HG03103 (cell line): ENCODE results near the gene RND2.

Experiments used
- ATAC-seq: cut with Tn5 transposase; IDR thresholded peaks from one replicate; pipeline ENCODE4 v1.9.1; 2021; ENCODE audit warnings: low read depth; ENCODE audit not compliant: unreplicated experiment

The RND2 gene

DNA sequence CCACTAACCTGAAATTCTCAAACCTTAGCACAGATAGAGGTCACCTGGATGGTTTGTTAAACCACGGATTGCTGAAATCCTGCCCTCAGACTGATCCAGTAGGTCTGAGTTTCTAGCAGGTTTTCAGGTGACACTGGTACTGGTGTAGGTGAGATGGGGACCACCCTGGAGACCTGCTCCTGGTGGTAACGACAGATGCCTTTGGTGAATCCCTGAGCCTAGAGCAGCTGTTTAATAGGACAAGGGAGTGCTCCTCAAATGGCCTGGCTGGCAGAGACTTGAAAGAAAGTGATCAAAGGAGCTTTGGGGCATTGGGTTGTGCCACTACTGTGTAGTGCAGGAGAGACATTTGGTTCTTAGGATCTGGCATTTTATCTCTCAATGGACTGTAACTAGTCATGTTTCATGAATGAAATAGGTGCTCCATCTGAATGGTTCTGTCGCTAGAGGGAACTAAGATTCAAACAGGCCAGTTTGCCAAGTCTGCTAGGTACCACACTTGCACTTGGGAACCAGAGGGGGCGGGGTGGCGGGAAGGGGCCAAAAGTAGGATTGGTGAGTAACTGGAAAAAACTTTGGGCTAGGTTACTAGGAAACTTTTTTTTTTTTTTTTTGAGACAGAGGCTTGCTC, 21.4 kb upstream of the RND2 start:
- no peak for ATAC-seq

DNA sequence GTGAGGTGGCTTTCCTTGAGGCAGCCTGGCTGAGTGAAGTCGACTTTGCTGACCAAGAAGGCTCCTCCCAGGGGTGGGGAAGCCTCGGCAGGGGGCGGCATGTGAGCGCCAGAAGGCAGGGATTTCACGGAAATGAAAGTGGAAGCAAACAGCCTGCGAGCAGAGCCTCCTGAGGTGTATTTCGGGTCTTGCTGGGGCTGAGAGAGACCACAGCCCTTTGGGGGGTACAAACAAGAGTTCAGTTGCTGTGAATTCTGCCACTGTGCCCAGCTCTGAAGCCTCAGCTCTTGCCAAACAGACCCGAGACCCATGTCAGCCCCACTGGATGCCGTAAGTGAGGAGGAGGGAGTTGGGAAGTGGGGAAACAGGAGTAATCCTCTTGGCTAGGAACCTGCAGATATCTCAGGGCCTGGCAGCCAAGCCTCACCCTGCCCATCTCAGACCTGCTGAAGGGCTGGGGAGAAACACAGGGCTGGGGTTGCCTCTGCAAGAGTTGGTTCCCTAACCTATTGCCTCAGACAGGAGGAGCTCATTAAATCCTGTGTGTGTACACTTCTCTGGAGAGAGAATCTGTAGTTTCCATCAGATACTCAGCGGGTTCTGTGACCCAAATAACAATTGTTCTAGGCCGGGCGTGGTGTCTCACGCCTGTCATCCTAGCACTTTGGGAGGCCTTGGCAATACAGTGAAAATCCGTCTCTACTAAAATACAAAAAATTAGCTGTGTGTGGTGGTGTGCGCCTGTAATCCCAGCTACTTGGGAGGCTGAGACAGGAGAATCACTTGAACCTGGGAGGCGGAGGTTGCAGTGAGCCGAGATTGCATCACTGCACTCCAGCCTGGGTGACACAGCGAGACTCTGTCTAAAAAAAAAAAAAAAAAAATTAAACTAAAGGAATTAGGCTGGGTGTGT, 18.1 kb upstream of the RND2 start, which contains the start of gene IFI35:
Gene IFI35 (plus strand): TSS at position 146 of the 913 bp plus-strand sequence. CDS start 164 bp downstream, at position 310.
- no peak for ATAC-seq

DNA sequence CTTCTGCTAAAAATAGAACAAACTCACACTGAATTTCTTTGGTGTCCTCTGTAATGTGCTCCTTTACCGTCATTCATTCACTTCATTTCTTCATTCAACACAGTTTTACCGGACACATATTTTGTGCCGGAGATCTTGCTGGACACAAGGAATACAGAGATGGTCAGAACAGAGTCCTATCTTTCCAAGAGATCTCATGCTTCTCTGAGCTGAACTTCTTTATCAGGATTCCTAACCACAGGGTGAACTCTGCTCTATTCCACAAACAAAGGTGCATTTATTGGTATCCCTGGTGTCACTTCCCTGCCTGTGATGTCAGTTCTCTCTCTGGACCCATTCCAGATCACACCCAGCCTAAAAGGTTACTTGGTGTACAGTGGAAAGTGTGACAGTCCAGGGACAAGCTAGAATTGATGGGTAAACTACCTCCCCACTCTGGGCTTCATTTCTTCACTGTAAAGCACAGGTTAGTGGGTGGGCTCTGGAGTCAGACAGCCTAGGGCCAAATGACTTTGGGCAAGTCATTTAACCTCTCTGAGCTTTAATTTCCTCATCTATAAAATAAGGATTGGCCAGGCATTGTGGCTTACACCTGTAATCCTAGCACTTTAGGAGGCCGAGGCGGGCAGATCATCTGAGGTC, 14.2 kb upstream of the RND2 start:
- ATAC-seq = no peak

DNA sequence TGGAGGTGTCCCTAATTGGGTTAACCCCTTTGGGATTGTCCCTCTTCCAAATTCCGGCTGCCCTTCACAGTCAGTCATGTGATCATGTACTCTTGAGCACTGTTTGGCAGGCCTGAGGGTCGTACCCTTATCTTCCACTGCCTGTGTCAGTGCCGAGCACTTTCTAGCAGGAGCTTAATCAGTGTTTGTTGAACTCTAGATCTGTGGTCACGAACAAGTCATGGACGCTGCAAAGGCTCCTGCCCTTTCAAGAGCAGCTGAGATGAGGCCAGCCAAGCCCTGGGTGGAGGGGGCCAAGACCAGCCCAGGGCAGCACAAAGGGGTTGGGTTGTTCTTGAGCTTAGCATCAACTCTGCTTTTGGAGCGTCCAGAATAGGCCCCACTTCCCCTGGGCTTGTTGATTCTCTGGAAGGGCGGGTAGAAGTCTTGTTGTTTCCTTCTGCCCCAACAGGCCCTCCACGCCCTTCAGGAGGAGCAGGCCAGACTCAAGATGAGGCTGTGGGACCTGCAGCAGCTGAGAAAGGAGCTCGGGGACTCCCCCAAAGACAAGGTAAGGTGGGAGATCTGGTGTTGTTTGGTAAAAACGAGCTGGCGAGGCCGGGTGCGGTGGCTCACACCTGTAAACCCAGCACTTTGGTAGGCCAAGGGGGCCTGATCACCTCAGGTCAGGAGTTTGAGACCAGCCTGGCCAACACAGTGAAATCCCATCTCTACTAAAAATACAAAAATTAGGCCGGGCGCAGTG, 13.1 kb upstream of the RND2 start:
- ATAC-seq = no peak

DNA sequence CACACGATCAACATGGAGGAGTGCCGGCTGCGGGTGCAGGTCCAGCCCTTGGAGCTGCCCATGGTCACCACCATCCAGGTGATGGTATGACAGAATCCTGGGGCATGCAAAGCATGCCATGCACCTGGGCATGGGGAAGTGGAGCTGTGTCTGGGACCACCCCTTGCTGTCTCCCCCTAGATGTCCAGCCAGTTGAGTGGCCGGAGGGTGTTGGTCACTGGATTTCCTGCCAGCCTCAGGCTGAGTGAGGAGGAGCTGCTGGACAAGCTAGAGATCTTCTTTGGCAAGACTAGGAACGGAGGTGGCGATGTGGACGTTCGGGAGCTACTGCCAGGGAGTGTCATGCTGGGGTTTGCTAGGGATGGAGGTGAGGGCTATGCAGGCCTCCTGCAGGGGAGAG, 11.7 kb upstream of the RND2 start:
- no peak for ATAC-seq

DNA sequence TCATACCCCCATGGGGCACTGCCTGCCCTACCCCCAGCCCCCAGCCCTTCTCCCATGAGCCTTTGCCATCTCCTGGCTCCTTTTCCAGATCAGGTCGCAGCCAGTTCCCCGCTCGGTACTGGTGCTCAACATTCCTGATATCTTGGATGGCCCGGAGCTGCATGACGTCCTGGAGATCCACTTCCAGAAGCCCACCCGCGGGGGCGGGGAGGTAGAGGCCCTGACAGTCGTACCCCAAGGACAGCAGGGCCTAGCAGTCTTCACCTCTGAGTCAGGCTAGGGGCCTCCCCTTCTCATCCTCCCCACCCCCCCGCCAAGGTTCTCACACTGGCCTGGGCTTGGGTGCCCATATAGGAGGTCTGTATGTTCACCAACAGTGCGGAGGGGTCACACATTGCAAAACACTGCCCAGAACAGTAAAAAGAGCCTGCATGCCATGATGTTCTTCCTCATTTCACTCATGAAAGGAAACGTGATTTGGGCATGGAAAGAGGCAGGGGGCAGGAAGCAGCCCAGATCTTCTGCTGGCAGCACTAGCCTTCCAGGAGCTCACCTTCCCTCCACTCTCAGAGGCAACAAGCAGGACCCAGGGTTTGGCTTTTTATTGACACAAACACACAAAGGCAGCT, 10.9 kb upstream of the RND2 start:
- ATAC-seq = no peak

DNA sequence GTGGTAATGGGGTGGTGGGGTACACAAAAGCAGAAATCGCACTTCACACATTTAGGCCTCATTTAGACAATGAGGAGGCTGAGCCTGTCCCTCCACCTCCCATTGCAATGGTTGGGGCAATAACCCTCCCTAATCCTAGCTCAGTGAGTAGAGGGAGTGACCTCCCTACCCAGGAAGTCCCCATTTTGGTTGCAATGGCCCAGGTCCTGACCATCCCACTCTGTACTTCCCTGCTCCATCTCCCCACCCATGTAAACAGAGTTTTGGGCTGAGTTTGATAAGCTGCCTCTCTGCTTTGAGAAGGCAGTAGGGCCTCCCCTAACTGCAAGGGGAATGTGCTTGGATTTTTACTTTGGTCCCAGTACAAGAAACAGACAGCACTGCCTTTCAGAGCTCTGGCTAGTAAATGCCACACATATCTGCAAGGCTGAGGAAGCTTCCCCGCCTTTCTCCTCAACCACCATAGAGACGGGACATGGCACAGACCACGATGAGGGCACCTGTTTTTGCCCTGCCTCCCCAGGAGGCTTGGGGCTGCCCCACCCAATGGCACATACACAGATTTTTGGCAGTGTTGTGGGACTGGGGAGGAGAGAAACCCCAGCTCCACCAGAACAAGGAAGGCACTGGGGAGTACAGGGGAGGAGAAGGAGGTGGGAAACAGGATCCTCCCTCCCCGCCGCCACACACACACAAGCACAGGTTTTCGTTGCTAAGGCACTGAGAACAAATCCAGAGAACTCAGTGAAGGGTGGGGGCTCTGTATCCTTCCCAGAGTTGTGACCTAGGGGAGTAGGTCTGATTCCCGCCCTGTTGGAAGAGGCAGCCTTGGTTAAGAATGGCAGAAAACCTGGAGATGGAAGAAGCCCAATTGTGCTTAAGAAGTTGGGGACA, 10.1 kb upstream of the RND2 start:
- ATAC-seq = no peak

DNA sequence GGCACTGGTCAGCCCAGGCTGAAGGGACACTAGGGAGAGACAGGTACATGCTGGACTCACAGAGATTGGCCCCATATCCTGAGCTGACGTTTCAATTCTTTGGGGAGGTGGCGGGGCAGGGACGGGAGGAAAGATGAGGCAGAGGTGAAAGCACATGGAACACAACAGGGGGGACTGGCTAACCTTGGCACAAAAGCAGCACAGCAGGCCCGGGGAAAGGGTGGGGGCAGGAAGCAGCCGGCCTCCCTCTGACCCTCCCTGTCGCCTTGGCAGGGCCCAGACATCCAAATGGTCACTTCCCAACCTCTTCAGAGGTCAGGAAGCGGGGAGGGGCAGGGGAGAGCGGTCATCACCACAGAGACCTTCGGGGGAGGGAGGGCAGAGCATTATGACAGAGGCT, 9.5 kb upstream of the RND2 start:
- no peak for ATAC-seq

DNA sequence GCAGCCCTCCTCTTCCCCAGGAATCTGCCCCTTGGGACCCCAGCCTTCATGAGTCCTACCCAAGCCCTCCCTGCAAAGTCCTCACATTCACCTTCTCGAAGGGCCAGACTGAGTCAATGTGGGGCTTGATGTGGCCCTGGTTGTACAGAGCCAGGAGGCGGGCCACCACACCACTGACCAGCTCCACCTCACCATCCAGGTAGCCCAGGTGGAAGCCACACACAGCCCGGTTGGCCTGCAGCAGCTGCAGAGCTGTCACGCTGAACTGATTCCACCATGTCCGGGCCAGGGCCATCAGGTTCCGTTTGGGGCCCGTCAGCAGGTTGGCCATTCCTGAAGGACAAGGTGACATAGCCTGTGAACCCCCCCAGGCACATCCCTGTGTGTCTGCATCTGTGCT, 8.8 kb upstream of the RND2 start:
- no peak for ATAC-seq

DNA sequence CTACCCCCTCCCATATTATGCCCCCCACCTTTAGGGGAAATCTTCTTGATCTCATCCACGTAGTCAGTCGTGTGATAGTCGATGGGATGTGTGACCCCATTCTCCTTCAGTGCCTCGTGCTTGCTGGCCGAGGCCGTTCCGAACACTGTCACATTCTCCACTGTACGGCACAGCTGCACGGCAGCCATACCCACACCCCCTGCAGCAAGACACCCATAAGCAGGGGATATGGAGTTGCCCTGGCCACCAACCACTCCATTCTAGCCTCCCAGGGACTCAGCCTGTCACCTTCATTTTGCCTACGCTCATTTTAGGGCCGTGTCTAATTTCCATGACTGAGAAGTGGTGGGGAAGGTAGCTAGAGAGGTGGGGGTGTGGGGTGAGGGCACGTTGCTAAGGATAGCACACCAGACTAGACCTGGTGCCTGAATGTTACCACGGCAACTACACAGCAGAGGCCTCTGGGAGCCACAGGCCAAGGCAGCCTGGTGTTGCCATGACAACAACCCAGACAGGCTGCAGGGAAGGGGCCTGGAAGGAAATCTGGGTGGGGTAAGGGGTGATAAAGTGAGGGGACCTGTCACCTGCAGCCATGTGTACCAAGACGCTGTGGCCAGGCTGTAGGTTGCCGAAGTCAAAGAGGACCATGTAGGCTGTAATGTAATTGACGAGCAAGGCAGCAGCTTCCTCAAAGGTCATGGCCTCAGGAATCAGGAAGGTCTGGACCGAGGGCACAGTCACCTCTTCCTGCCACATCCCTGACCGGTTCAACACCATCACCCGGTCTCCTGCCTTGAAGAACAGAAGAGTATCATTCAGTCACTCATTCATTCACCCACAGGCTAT, 6.8 kb upstream of the RND2 start:
- no peak for ATAC-seq

DNA sequence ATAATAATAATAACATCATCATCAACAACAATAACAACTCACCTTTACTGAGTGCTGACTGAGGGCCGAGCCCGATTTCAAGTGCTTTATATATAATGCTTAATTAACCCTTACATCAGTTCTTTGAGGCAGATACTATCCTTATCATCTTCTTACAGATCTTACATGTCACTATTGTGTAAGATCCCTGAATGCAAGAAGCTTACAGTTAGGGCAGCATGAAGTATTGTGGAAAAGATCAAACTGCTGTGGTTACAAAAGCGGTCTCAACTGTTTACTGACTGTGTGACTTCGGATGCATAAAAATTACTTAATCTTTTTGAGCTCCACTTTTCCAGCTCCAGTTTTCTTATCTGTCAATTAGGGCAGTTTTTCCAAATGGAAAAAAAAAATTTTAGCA, 6.1 kb upstream of the RND2 start:
- ATAC-seq = no peak

DNA sequence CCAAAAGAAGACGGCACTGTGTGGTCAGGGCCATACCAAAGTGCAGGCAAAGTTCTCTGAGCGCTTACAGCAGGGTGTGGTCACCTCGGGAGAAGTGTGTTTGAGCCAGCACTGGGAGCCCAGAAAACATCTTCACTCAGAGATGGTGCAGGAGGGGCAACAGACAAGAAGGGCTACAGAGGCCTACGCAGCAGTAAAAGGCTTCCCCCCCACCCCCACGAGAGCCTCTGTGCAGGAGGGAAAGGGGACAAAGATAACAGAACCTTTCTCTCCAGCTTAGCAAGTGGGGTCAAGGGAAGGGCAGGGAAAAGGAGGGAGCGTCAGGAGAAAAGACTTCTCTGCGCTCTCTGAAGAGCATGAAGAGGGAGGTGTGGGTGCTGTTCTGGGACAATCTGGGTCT, 5.6 kb upstream of the RND2 start:
- no peak for ATAC-seq

DNA sequence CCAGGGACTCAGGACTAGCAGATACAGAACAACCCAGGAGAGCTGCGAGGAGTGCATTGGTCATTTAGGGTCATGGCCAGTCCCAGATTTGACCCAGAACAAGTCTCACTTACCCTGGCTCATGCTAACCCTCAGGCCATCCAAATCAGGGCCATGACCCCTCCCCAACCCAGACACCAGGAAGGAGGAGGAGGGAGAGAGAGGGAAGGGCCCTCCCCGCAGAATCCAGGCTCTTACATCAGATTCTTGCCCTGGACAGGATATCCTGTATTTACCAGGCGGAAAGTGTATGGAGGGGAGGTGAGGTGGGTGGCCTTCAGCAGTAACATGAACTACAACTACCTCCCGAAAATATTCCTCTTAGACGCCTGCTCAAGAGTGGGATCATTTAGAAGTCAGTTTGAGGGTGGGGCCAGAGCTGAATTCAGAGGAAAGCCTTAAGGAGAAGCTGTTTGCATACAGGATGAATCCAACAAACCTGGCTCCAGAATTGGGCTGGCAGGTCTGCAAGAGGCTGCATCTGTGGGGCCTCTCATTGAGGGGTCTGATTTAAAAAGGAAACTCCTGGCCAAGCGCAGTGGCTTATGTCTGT, 4.9 kb upstream of the RND2 start:
- ATAC-seq = no peak

DNA sequence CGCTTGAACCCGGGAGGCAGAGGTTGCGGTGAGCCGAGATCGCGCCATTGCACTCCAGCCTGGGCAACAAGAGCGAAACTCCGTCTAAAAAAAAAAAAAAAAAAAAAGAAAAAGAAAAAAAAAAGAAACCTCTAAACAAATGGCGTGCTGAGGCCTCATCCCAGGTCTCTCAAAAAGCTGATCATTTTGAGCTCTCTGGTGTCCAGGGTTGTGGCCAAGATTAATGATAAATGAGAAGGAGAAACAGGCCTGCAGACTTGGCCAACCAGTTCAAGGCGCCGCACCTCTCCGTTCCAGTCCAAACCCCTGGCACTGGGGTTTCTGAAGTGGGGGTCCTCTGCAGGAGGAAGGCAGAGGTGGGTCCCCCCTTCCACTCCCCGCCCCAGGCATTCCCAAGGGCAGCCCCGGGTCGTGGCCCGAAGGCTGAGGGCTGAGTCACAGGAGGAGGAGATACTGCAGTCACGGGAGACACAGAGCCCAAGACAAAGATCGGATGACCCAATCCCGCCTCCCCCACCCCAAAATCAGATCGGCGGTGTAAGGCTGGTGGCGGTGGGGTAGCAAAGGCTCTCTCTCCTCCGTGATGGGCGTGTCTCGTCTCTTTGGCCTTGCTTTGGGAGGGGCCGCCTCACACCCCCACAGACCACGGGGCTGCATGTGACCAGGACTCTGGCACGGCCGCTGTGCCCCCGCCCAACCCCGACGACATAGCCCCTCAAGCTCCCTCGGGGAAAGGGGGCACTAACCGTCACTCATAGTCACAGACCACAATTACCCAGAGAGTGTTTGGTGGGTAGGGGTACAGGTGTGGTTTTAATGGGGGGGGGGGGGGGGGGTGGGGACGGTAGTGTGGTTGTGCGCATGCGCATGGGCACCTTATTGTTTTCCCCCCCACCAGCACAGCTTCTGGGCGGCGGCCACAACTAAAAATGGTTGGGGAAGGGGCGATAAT, 4.0 kb upstream of the RND2 start:
- ATAC-seq = no peak

DNA sequence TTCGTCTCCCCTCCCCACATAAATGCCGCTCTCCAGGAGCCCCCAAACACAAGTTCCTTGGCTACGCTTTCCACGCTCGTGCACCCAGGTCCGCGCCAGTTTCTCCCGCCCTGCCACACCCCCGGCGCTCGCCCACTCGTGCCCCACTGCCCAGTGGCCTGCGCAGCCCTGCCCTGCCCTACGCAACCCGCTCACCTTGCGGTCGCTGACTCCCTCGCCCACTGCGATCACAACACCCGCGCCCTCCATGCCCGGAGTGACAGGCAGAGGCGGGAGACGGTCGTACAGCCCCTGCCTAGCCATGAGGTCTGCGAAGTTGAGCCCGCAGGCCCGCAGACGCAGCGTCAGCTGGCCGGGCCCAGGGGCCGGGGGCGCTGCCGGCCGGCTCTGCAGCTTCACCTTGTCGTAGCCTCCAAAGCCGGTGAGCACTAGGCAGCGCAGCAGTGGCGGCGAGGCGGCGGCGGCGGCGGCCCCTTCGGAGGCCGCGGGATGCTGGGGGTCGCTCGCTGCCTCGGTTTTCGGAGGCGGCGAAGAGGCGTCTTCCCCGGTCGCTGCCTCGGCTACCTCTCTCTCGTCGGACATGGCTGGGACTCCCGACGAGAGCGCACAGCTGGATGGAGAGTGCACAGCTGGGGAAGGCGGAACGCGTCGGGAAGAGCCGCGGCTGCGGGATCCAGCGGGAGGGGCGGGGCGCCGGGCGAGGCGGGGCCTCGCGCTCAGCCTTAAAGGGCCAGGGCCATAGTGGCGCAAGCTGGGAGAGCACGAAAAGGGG, 3.1 kb upstream of the RND2 start, which contains the start of gene VAT1:
Gene VAT1 (minus strand): TSS at position 645 of the 772 bp plus-strand sequence. CDS start 63 bp downstream, at position 582.
- ATAC-seq = no peak

DNA sequence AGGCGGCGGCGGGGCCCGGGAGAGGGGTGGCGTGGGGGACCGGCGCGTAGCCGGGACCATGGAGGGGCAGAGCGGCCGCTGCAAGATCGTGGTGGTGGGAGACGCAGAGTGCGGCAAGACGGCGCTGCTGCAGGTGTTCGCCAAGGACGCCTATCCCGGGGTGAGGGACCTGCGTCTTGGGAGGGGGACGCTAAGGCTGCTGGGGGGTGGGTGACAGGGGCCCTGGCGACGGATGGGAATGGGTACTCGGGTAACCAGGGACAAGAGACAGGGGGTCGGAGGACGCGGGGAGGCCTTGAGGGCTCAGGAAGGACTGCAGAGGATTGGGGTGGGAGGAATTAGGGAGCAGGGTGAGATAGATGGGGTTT, 243 bp downstream of the RND2 start:
- no peak for ATAC-seq
